HCT116 (cell line): ENCODE data around the gene CLDN3. TPM values are rescaled to one million over a fixed set of nuclear protein-coding genes. Genes with fewer than 3 reads are reported as not detected.

Source experiments
- ATAC-seq: fragments of 200-7000 bp; cut with Tn5 transposase; 2 replicates; pipeline ENCODE4 v1.9.1; 2020; ENCODE audit warnings: mild to moderate bottlenecking, moderate library complexity
- BruUV-seq: library from RNA; stranded (reverse); fragments of 400-500 nt; replicated peaks from 2 replicates; lab custom pipeline; 2021; lab: Mats Ljungman, UMichigan
- CTCF ChIA-PET: fragments of 300-600 bp; sonication (Branson Sonifier 250); formaldehyde crosslinking; loops from one replicate; lab custom pipeline; 2021; ENCODE audit warnings: antibody characterized with exemption; lab: Charles Lee
- POLR2A ChIA-PET: fragments of 300-600, 350-600 bp; sonication (Branson Sonifier 250); formaldehyde crosslinking; loops from one replicate; lab custom pipeline; 2021; ENCODE audit warnings: antibody characterized with exemption; lab: Charles Lee
- RAD21 ChIA-PET, 2 experiments: fragments of 300-600 bp; sonication (Branson Sonifier 250); formaldehyde crosslinking; loops; one replicate each; lab custom pipeline; 2023; ENCODE audit warnings: low total read pairs in 2 of 2; ENCODE audit not compliant: uncharacterized antibody in 2 of 2, unreplicated experiment in 2 of 2, low non-redundant PET in 1 of 2; lab: Charles Lee
- DNase-seq: peaks from one replicate; pipeline ENCODE4 v3.0.0-alpha.2; 2010; ENCODE audit warnings: low read depth, low spot score
- H2AFZ ChIP-seq: fragments of 200-600 bp; shearing (Covaris generic), sonication (generic); 2 replicates; pipeline ENCODE4 v1.6.1; 2017; ENCODE audit warnings: low read depth, mixed run types, mixed read lengths, antibody characterized with exemption, low read length; ENCODE audit not compliant: poor library complexity, severe bottlenecking
- H3K27ac ChIP-seq: 2 replicates; pipeline ENCODE4 v1.5.1; 2012; ENCODE audit warnings: low read depth, low read length
- H3K27me3 ChIP-seq: fragments of 200-600 bp; sonication (generic); 2 replicates; pipeline ENCODE4 v1.6.1; 2016; ENCODE audit warnings: mixed run types, low read length, mixed read lengths; ENCODE audit not compliant: insufficient read depth
- H3K36me3 ChIP-seq, 2 experiments: fragments of 200-500 bp in 1 of 2; fragments of 200-600 bp in 1 of 2; sonication (Bioruptor generic) in 1 of 2; sonication (generic) in 1 of 2; 2 replicates each; pipeline versions ENCODE4 v1.5.1 to v1.6.1; 2014 to 2016; ENCODE audit warnings: low read length in 2 of 2, inconsistent platforms in 1 of 2, mixed read lengths in 1 of 2, mixed run types in 1 of 2; ENCODE audit not compliant: insufficient read depth in 2 of 2, control insufficient read depth in 1 of 2
- H3K4me1 ChIP-seq, 2 experiments: fragments of 200-600 bp in 1 of 2; sonication (generic) in 1 of 2; 2 replicates each; pipeline versions ENCODE4 v1.5.1 to v1.6.1; 2012 to 2017; ENCODE audit warnings: low read length in 2 of 2, inconsistent platforms in 1 of 2, mild to moderate bottlenecking in 1 of 2, mixed read lengths in 1 of 2, mixed run types in 1 of 2, moderate library complexity in 1 of 2; ENCODE audit not compliant: insufficient read depth in 2 of 2, control insufficient read depth in 1 of 2
- H3K4me2 ChIP-seq: fragments of 200-600 bp; sonication (generic); 2 replicates; pipeline ENCODE4 v1.6.1; 2017; ENCODE audit warnings: mixed run types, low read length, mixed read lengths
- H3K4me3 ChIP-seq, 2 experiments: fragments of 200-600 bp in 1 of 2; sonication (generic) in 1 of 2; replicated peaks in 1 of 2; 2 replicates each; pipeline ENCODE4 v1.5.1; 2011 to 2016; ENCODE audit warnings: low read length in 2 of 2, control low read depth in 1 of 2, low read depth in 1 of 2, mild to moderate bottlenecking in 1 of 2, mixed read lengths in 1 of 2, mixed run types in 1 of 2
- H3K79me2 ChIP-seq: fragments of 200-600 bp; sonication (generic); 2 replicates; pipeline ENCODE4 v1.6.1; 2017; ENCODE audit warnings: mild to moderate bottlenecking, mixed run types, low read length, moderate library complexity, mixed read lengths; ENCODE audit not compliant: insufficient read depth
- H3K9ac ChIP-seq: fragments of 200-600 bp; sonication (generic); 2 replicates; pipeline ENCODE4 v1.6.1; 2016; ENCODE audit warnings: low read length, mixed read lengths
- H3K9me2 ChIP-seq: fragments of 200-600 bp; sonication (generic), shearing (Covaris generic); 2 replicates; pipeline ENCODE4 v1.6.1; 2017; ENCODE audit warnings: mixed run types, mild to moderate bottlenecking, moderate library complexity; ENCODE audit not compliant: insufficient read depth
- H3K9me3 ChIP-seq, 2 experiments: fragments of 200-500 bp in 1 of 2; fragments of 200-600 bp in 1 of 2; sonication (Bioruptor generic) in 1 of 2; sonication (generic) in 1 of 2; 2 replicates each; pipeline ENCODE4 v1.6.1; 2014 to 2017; ENCODE audit warnings: low read length in 2 of 2, mixed read lengths in 2 of 2, inconsistent platforms in 1 of 2, low read depth in 1 of 2, mild to moderate bottlenecking in 1 of 2, mixed run types in 1 of 2, moderate library complexity in 1 of 2; ENCODE audit not compliant: control insufficient read depth in 1 of 2, insufficient read depth in 1 of 2
- H4K20me1 ChIP-seq: fragments of 200-600 bp; sonication (generic), shearing (Covaris generic); 2 replicates; pipeline ENCODE4 v1.6.1; 2017; ENCODE audit warnings: mixed run types, mild to moderate bottlenecking, moderate library complexity; ENCODE audit not compliant: insufficient read depth
- ATF3 ChIP-seq: IDR thresholded peaks from 2 replicates; pipeline ENCODE4 v1.6.1; 2012
- CTCF ChIP-seq, 3 experiments: fragments of 200-600 bp in 1 of 3; sonication (generic) in 1 of 3; IDR thresholded peaks in 2 of 3; conservative IDR thresholded peaks in 1 of 3; 2 replicates each; pipeline ENCODE4 v1.5.1; 2012 to 2017; ENCODE audit warnings: low read depth in 2 of 3, low read length in 2 of 3, antibody characterized with exemption in 1 of 3, borderline replicate concordance in 1 of 3, control low read depth in 1 of 3, mild to moderate bottlenecking in 1 of 3, mixed read lengths in 1 of 3, mixed run types in 1 of 3, moderate library complexity in 1 of 3; ENCODE audit not compliant: insufficient read depth in 1 of 3
- EGR1 ChIP-seq: IDR thresholded peaks from 2 replicates; pipeline ENCODE4 v1.6.1; 2012; ENCODE audit warnings: low read depth
- EZH2 ChIP-seq: fragments of 200-600 bp; sonication (generic); IDR thresholded peaks from 2 replicates; pipeline ENCODE4 v1.6.1; 2017; ENCODE audit warnings: antibody characterized with exemption, mixed run types
- FOSL1 ChIP-seq: IDR thresholded peaks from 2 replicates; pipeline ENCODE4 v1.6.1; 2012; ENCODE audit warnings: low read depth
- JUND ChIP-seq: IDR thresholded peaks from 2 replicates; pipeline ENCODE4 v1.6.1; 2012
- MAX ChIP-seq: IDR thresholded peaks from 2 replicates; pipeline ENCODE4 v1.6.1; 2012
- POLR2A ChIP-seq: IDR thresholded peaks from 2 replicates; pipeline ENCODE4 v1.7.0; 2011; ENCODE audit warnings: borderline replicate concordance; ENCODE audit not compliant: insufficient read depth, insufficient read length; ENCODE audit errors: extremely low read depth
- SP1 ChIP-seq: IDR thresholded peaks from 2 replicates; pipeline ENCODE4 v1.6.1; 2012; ENCODE audit warnings: low read depth
- YY1 ChIP-seq: IDR thresholded peaks from 2 replicates; pipeline ENCODE4 v1.6.1; 2011; ENCODE audit warnings: low read length, low read depth, moderate library complexity, mild to moderate bottlenecking; ENCODE audit not compliant: insufficient replicate concordance; ENCODE audit errors: extremely low read depth
- ZBTB33 ChIP-seq: IDR thresholded peaks from 2 replicates; pipeline ENCODE4 v1.6.1; 2011; ENCODE audit warnings: mild to moderate bottlenecking, low read length, moderate library complexity; ENCODE audit not compliant: insufficient replicate concordance; ENCODE audit errors: extremely low read depth
- intact Hi-C: fragments of 100-400 bp; cut with micrococcal nuclease; formaldehyde crosslinking; loops from 2 replicates; pipeline ENCODE4 v1.10.0; 2022
- total RNA-seq: library from RNA; stranded (reverse); gene quantifications from one replicate; pipeline ENCODE4 v1.2.1, GENCODE V29; 2021; ENCODE audit not compliant: unreplicated experiment

The CLDN3 gene
- total RNA-seq, 1 experiment from 2014 or later = 19.2 TPM

DNA sequence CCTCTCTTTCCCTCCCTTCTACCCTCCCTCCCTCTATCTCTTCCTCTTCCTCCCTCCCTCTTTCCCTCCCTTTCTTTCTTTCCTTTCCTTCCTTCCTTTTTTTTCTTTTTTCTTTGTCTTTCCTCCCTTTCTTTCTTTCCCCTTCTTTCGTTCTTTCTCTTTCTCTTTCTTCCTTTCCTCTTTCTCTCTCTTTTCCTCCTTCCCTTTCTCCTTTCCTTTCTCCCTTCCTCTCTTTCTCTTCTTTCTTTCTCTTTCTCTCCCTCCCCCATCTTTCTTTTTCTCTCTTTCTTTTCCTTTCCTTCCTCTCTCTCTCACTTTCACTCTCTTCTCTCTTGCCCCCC lies 7.4 kb downstream of the CLDN3 start:
- H3K79me2 ChIP-seq = no peaks in the 10 kb centered on the region
- RAD21 ChIA-PET = no interaction called here

More for the DNA sequence above, 7.4 kb downstream of the CLDN3 start:
- no TSS peak for BruUV-seq
- H3K4me1 ChIP-seq = peaks cover 6 to 14% of the 10 kb centered on the region in 2 experiments; a peak in 3 of 4 replicates
- TF ChIP-seq EGR1 = no peak
- no peak for TF ChIP-seq YY1
- no peak for TF ChIP-seq FOSL1
- no peak for TF ChIP-seq CTCF (IDR thresholded peaks at IDR 0.05 in 2 of 3, conservative IDR thresholded peaks at IDR 0.05 in 1 of 3; ENCODE audit: borderline replicate concordance in 1 of 3, insufficient read depth in 1 of 3, low read depth in 2 of 3, low read length in 2 of 3)
- TF ChIP-seq MAX = no peak
- TF ChIP-seq POLR2A = no peak
- no peak for TF ChIP-seq EZH2
- TF ChIP-seq SP1 = no peak
- TF ChIP-seq ATF3 = no peak
- no peak for TF ChIP-seq ZBTB33
- TF ChIP-seq JUND = no peak
- no peaks in the 10 kb centered on the region for H4K20me1 ChIP-seq
- no peaks in the 10 kb centered on the region for H3K9me2 ChIP-seq
- no peak overlapping the region for H3K27ac ChIP-seq
- no peak for DNase-seq
- H3K27me3 ChIP-seq = no peaks in the 10 kb centered on the region
- H3K9ac ChIP-seq = no peak overlapping the region
- no peak overlapping the region for H2AFZ ChIP-seq
- POLR2A ChIA-PET = no interaction called here
- no peaks in the 10 kb centered on the region for H3K36me3 ChIP-seq
- no peak overlapping the region for H3K4me2 ChIP-seq
- no peak overlapping the region for H3K4me3 ChIP-seq
- ATAC-seq = no peak
- CTCF ChIA-PET = no interaction called here
- intact Hi-C loops = no loop called here
- no peaks in the 10 kb centered on the region for H3K9me3 ChIP-seq
